Kidney (tissue), 14 donors: ENCODE results near the gene MFRP. TPM values are rescaled to one million over a fixed set of nuclear protein-coding genes. Genes with fewer than 3 reads are reported as not detected.

Experiments
- DNase-seq, 5 donors: peaks; one replicate each; pipeline ENCODE4 v3.0.0-alpha.2; 2013 to 2020
- FAIRE-seq: peaks from 2 replicates; lab custom pipeline; 2012; peaks lifted over from hg19 to GRCh38; lab: Jason Lieb, UNC
- H3K27ac ChIP-seq, 2 donors: one replicate each; pipeline ENCODE4 v1.7.0; 2013; ENCODE audit warnings: low read depth in 2 of 2, low read length in 2 of 2, inconsistent platforms in 1 of 2
- H3K27me3 ChIP-seq: one replicate; pipeline ENCODE4 v1.7.1; 2013; ENCODE audit warnings: low read length, inconsistent platforms; ENCODE audit not compliant: control insufficient read depth, insufficient read depth
- H3K36me3 ChIP-seq, 3 donors: one replicate each; pipeline versions ENCODE4 v1.7.0 to v1.7.1; 2013; ENCODE audit warnings: low read length in 3 of 3, control low read depth in 1 of 3, inconsistent platforms in 1 of 3; ENCODE audit not compliant: insufficient read depth in 3 of 3, control insufficient read depth in 2 of 3
- H3K4me1 ChIP-seq, 3 donors: one replicate each; pipeline versions ENCODE4 v1.7.0 to v1.7.1; 2013; ENCODE audit warnings: low read length in 3 of 3, inconsistent platforms in 1 of 3, low read depth in 1 of 3; ENCODE audit not compliant: control insufficient read depth in 2 of 3, insufficient read depth in 2 of 3
- H3K4me3 ChIP-seq, 3 donors: one replicate each; pipeline versions ENCODE4 v1.7.0 to v1.8.1; 2013; ENCODE audit warnings: low read length in 3 of 3, control low read depth in 1 of 3, inconsistent platforms in 1 of 3
- H3K9ac ChIP-seq, 3 donors: one replicate each; pipeline versions ENCODE4 v1.7.0 to v1.7.1; 2013; ENCODE audit warnings: low read length in 3 of 3, control low read depth in 1 of 3, inconsistent platforms in 1 of 3
- H3K9me3 ChIP-seq, 3 donors: one replicate each; pipeline versions ENCODE4 v1.7.0 to v1.7.1; 2013; ENCODE audit warnings: low read length in 3 of 3, control low read depth in 1 of 3, inconsistent platforms in 1 of 3; ENCODE audit not compliant: control insufficient read depth in 2 of 3, insufficient read depth in 1 of 3
- intact Hi-C: fragments of 100-400 bp; cut with DNase I; formaldehyde crosslinking; loops from one replicate; pipeline ENCODE4 v1.11.1; 2022
- polyA plus RNA-seq: library from polyadenylated mRNA; stranded (reverse); fragments of 350-450 nt; fragmentation: Illumina TruSeq; extraction: RNeasy Lipid Tissue Mini Kit (QIAGEN cat#74804); gene quantifications from one replicate; pipeline ENCODE4 v1.2.3, GENCODE V29; 2014; ENCODE audit warnings: low read depth, low replicate concordance; ENCODE audit not compliant: insufficient read depth
- total RNA-seq: library from RNA; stranded (reverse); fragmentation: NEBNext Ultra II Directional; extraction: Animal tissue kit (Norgen Biotek cat#: 25700); gene quantifications from one replicate; pipeline ENCODE4 v1.2.1, GENCODE V29; 2021
- TF ChIP-seq, protein P1 (sequence below): IDR thresholded peaks from 3 replicates; pipeline ENCODE4 v1.5.1; 2012; ENCODE audit warnings: mild to moderate bottlenecking, moderate library complexity, borderline replicate concordance; ENCODE audit not compliant: insufficient read depth; ENCODE audit errors: extremely low read depth
- donor health status: control.
- donor health status: control.
- donor health status: control.
- donor health status: control.
- donor health status: control.
- donor health status: DM: yes; HTN: yes; CAD: no.
- donor health status: Normal renal cell carcinoma (clear cell type).

Gene MFRP
- total and polyA plus RNA-seq, 2 donors from 2014 or later, result not detected

- DNase-seq, result no peak
- Histone ChIP-seq H3K9me3 (no peaks in the 10 kb centered on the region), H3K4me1 (peaks cover 0 to 2% (median 0%) of the 10 kb centered on the region in 3 donors), H3K36me3 (no peaks in the 10 kb centered on the region), H3K4me3 (no peak overlapping the region), H3K27ac (no peak overlapping the region), H3K27me3 (no peaks in the 10 kb centered on the region), H3K9ac (no peak overlapping the region)
- TF ChIP-seq, protein P1, sequence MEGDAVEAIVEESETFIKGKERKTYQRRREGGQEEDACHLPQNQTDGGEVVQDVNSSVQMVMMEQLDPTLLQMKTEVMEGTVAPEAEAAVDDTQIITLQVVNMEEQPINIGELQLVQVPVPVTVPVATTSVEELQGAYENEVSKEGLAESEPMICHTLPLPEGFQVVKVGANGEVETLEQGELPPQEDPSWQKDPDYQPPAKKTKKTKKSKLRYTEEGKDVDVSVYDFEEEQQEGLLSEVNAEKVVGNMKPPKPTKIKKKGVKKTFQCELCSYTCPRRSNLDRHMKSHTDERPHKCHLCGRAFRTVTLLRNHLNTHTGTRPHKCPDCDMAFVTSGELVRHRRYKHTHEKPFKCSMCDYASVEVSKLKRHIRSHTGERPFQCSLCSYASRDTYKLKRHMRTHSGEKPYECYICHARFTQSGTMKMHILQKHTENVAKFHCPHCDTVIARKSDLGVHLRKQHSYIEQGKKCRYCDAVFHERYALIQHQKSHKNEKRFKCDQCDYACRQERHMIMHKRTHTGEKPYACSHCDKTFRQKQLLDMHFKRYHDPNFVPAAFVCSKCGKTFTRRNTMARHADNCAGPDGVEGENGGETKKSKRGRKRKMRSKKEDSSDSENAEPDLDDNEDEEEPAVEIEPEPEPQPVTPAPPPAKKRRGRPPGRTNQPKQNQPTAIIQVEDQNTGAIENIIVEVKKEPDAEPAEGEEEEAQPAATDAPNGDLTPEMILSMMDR, result no peak
- no peak for FAIRE-seq
- intact Hi-C loops, result no loop called here
Observed at GRCh38 chr11:119329320-119329719, 17.2 kb downstream of the MFRP start.

DNA sequence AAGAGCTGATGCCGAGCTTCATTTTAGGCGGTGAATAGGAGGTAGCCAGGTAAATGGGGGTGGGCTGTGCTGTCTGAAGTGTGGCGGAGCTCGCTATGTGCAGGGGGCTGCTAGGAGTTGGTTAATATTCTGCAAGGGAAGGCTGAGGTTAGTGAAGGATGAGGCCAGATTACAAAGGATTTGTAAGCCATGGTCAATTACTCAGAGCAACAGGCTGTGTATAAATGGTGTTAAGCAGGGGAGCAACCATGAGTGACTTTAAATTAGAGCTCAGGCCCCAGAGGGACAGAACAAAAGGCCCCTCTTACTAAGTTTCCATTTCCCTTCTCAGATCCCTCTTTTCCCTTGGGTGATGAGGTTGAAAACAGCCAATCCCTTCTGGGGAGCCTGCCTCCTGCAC is 22.3 kb downstream of the MFRP start:
- H3K27ac ChIP-seq, result no peak overlapping the region
- H3K9ac ChIP-seq, result no peak overlapping the region
- intact Hi-C loops, result no loop called here
- FAIRE-seq (no peak), DNase-seq (peak in 3 of 5 donors; percentile 40 to 64 (median 58))
- H3K4me1 ChIP-seq, result peaks cover 0 to 8% (median 0%) of the 10 kb centered on the region in 3 donors
- no peak overlapping the region for H3K4me3 ChIP-seq
- no peaks in the 10 kb centered on the region for H3K27me3 ChIP-seq
- H3K9me3 ChIP-seq, result no peaks in the 10 kb centered on the region
- TF ChIP-seq, protein P1, result no peak
- no peaks in the 10 kb centered on the region for H3K36me3 ChIP-seq

GRCh38 chr11:119323532-119324033 is 22.9 kb downstream of the MFRP start:
- peak in 4 of 5 donors; percentile 88 to 91 (median 88) for DNase-seq
- Histone ChIP-seq H3K4me3 (no peak overlapping the region), H3K27me3 (no peaks in the 10 kb centered on the region), H3K9me3 (no peaks in the 10 kb centered on the region), H3K27ac (no peak overlapping the region), H3K36me3 (no peaks in the 10 kb centered on the region), H3K9ac (no peak overlapping the region), H3K4me1 (peaks cover 0 to 11% (median 0%) of the 10 kb centered on the region in 3 donors)
- TF ChIP-seq, protein P1, result peak; percentile 79
- FAIRE-seq, result no peak
- intact Hi-C loops, result no loop called here
